Measurements from ENCODE around the gene ZDHHC11B.
"Not testable (repeated sequence)": the region's sequence is repeated elsewhere in the genome, so short reads cannot be mapped to it uniquely, and the experiment has no call there.

ZDHHC11B gene

DNA sequence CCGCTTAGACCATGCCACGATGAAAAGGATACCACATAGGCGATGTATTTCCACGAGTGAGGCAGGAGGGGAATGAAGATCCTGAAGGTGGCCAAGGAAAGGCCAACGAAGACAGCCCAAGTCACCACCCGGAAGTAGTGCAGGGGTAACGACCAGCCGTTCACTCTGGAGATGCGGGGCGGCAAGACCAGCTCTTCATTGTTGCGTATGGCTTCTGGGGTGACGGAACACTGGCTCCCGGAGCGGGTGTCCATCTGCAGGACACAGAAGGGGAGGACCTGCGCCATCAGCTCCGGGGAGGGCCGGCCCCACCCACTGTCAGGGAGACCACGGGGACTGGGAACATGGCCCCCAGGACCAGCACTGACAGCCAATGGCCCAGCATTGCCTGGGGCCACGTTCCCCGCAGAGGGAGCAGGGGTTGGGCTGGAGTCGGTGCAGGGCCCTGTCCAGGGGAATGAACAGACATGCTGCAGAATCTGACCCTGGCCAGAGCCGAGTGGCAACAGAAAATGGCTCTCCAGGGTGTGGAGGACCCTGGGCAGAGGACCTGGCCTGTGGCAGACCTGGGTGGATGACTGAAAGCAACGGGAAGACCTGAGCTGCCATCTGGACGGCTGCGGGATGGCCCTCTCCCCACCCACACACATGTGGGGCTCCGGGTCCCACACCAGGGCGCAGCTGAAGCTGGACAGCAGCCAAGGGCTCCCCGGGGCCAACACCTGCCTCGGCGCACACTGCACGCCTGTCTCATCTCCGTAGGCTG, 17.7 kb downstream of the ZDHHC11B start:
- DNase-seq (ENCODE audit: low spot score) = peak; percentile 2

DNA sequence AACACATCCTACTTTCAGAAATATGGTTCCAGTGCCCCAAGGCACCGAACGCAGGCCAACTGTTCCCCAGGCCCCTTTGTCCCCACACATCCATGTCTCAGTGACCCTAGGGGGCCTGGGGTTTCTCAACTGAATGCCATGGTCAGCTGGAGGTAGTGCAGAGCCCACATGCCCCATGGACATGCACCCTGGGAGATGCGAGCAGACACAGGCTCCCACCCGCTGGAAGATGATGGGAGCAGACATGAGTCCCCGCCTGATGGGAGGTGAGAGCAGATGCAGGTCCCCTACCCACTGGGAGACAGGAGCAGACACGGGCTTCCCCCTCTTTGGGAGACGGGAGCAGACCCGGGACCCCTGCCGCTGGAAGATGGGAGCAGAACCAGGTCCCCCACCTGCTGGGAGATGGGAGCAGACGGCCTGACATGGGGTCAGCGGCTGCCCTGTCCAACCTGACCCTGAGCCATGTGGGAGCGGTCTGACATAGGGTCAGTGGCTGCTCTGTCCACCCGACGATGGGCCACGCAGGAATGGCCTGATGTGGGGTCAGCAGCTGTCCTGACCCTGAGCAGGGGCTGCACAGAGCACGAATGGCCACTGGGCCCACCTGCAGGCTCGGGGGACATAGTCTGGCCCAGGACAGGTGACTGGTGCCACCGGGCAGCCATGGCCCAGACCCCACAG, 18.4 kb downstream of the ZDHHC11B start:
- peak; percentile 4 for DNase-seq (ENCODE audit: low spot score)

DNA sequence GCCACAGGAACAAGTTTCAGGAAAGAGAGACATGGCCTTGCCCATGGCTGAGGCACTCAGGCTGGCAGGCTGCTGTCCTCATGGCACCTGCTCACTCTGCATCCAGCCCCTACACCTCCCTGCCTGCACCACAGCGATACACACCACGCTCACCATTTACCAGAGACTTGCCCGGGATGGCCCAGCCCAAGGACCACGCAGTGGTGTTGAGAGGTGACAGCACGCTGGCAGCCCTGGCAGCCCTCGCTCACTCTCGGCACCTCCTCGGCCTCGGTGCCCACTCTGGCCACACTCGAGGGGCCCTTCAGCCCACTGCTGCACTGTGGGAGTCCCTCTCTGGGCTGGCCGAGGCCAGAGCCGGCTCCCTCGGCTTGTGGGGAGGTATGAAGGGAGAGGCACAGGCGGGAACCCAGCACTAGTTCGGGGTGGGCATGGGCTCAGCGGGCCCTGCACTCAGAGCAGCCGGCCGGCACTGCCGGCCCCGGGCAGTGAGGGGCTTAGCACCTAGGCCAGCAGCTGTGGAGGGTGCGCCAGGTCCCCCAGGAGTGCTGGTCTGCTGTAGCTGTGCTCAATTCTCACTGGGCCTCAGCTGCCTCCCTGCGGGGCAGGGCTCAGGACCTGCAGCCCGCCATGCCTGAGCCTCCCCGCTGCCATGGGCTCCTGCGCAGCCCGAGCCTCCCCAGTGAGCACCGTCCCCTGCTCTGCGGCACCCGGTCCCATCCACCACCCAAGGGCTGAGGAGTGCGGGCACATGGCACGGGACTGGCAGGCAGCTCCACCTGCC, 20.3 kb downstream of the ZDHHC11B start:
- DNase-seq (ENCODE audit: low spot score) = peak; percentile 2

DNA sequence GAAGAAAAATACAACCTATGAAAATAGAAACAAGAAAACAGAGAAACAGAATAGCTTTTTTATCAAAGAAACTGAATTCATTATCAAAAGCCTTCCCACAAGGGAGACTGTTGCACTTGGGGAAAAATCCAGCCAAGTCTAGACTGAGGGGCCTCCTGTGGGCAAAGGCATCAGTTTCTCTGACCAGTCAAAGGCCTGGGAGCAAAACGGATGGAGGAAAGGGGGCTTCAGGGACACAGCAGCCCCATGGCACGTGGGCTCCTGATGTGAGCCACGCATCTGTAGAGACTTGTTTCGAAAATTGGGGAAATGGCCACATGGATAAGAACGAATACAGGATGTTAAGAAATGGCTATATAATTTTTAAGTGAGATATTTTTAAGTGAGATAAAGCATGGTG, 21.1 kb downstream of the ZDHHC11B start:
- peak; percentile 1 for DNase-seq (ENCODE audit: low spot score)

DNA sequence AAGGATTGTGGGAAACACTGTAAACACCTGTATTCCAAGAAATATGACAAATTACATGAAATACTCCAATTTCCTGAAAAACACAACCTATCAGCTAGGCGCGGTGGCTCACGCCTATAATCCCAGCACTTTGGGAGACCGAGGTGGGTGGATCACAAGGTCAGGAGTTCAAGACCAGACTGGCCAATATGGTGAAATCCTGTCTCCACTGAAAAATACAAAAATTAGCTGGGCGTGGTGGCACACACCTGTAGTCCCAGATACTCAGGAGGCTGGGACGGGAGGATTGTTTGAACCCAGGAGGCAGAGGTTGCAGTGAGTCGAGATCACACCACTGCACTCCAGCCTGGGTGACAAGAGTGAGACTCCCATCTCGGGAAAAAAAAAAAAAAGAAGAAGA, 21.5 kb downstream of the ZDHHC11B start:
- not testable (repeated sequence) for DNase-seq (ENCODE audit: low spot score)

DNA sequence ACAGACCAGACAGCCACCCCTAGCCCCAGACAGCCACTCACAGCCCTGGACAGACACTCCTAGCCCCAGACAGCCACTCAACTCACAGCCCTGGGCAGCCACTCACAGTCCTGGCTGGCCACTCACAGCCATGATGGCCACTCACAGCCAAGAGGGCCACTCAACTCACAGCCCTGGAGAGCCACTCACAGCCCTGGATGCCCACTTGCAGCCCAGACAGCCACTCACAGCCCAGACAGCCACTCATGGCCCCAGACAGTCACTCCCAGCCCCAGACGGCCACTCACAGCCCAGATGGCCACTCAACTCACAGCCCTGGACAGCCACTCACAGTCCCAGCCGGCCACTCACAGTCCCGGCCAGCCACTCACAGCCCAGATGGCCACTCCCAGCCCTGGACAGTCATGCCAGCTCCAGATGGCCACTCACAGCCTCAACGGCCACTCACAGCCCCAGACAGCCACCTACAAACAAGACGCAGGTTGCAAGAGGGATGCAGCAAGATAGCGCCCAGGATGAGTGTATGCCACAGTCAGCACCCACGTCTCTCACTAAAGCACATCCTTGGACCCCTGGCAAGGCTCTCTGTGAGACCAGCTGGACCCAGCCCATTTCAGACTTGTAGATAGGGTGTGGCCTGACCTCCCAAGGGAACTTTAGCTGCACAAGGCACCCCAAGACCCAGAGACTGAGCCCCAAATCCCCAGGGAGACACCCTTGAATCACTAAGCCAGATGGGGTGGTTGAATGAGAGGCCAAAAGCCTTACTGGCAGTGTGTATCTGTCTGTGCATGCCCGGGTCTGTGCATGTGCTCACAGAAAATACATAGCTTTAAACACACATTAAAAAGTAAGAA, 22.4 kb downstream of the ZDHHC11B start:
- peak; percentile 7 for DNase-seq (ENCODE audit: low spot score)

DNA sequence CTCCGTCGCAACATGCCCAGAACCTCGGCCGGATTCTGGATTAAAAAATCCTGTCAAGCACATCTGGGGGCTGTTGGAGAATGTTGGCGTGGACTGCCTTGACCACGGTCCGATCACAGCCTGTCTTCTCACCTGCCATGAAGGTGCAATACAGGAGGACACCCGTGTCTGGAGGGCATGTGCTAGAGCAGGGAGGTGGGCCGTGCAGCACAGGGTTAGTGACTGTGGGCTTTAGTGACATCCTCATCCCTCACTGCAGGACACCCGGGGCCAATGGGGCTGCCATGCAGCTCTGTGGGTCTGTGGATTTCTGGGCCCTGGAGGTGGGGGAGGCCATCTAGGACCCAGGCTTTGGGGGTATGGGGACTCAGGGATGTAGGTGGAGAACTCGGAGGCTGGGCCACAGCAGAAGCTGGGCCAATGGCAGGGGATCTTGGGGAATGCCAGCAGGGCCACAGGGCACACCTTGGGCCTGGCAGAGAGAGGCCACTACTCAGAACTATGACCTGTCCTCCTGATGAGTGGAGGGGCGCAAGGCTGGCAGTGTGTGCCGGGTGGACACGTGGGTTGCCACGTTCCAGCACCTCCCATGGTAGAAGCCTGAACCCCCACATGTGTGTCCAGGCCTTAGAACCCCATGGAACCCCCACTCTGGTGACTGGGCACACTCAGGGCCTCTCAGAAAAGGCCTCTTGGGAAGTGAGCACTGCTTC, 23.3 kb downstream of the ZDHHC11B start:
- DNase-seq (ENCODE audit: low spot score) = no peak

DNA sequence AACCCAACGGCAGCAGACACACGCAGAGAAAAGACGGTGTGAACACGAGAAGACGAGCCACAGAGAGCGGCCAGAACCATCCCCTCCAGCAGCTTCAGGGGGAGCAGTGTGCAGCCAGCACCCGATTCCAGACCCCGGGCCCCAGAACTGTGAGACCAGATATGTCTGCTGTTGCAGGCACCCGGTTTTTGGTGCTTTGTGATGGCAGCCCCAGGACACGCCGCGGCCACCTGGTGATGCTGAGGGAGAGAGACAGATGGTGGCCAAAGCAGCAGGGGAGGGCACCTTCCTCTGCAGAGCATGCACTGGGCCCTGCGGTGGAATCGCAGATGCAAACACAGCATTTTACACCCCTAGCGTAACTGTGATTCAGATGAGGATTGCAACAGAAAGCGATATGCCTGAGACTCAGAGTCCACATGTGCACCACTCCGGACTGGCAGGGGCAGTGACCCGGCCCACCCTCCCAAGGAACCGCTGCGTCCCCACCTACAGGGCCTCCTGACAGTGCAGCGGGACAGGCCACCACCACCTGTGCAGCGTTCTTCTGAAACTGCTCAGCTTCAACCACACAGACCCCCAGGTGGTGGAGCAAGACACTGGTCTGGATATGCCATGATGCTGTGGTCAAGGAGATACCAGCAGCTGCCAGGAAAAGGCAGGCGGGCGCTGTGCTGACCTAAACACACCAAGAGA, 24.0 kb downstream of the ZDHHC11B start:
- peak; percentile 4 for DNase-seq (ENCODE audit: low spot score)

DNA sequence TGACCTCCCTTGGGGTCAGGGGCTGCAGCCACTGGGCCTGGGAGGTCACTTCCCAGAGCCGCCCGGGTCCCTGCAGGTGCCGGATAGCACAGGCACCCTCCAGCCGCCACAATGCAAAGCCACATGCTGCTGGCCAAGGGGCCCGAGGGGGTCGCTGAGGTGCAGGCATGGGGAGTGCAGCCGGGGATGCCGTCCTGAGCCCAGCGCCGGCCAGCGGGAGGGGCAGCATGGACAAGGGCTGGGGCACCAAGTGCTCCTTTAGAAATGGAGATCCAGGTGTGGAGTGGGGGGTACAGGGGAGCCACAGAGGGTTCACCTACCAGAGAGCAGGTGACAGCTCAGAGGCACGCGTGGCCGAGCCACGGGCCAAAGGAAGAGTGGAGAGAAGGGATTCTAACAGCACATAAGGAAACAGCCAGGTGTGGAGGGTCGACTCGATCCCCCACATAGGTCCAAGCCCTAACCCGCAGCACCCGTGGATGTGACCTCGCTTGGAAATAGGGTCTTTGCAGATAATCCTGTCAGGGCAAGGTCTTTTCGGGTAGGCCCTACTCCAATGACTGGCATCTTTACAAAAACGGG, 24.7 kb downstream of the ZDHHC11B start:
- peak; percentile 3 for DNase-seq (ENCODE audit: low spot score)

DNA sequence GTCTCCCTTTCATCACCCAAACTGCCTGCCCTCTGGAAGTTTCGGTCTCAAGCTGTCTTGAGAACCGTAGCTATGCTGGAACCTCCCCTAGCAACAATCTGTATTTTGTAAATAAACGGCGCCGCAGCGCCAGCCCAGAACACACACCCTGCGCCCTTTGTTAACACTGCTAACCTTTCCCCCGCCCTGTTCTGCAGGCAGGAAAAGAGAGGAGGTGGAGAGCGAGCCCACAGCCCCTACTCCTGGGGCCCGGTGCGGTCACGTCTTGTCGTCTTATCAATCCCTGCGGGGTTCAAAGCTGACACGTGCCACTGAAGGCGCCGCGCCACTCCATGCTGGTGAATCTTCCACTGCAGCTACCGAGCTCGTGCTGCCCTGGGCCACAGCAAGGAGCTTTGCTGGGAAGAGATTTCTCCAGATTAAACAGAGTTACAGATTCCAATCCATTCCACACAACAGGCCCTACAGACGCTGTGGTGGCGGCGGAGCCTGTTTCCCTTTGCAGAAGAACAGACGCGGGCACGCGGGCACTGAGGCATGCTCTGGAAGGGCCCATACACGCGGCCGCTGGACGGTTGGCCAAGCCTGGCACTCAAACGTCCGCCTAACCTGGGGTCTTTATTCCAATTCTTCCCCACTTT, 25.3 kb downstream of the ZDHHC11B start:
- peak; percentile 8 for DNase-seq (ENCODE audit: low spot score)

DNA sequence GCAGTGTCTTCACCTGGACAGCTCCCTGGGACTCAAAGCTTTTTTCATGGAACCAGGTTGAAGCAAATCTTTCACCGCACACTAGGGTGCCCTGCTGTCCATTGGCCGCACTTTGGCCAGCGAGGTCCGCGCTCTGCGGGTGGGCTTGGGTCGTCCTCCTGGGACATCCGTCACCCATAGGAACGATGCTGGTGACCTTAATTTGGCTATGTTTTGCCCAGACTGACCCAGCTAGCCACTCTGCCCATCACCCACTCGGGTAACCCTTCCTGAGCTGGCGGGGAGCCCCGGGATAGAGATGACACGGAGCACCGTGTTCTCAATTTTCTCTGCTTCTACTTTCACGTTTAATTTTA, 25.9 kb downstream of the ZDHHC11B start:
- no peak for DNase-seq (ENCODE audit: low spot score)

DNA sequence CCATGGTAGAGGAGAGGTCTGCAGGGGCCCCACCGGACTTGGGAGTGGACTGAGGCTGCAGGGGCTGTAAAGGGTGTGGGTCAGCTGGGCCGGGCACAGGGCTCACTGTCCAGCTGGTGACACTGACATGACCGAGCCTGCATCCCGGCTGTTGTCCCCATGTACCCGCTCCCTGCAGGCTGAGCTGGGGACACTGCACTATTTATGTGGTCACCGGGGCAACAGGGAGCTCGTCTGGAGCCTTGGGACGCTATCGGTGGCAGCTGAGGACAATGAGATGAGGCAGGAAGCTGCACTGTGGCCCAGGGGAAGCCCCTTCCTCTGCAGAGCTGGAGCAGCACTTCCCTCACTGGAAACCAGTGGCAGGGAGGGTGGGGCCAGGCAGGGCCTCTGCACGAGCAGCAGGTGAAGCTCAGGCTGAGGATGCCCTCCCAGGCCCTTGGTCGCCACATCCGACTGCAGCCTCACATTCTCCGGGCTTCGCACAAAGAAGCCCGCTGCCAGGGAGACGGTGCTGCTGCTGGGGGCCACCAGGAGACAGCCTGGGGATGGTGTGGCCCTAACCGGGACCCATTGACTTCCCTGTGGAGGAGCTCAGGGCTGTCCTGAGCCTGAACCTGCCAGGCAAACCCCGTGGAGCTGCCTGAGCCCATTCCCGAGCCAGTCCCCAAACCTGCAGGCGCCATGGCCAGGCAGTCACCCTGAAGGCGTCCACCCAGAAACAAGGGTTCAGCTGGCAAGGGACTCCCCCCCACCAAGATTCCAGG, 26.4 kb downstream of the ZDHHC11B start:
- peak; percentile 8 for DNase-seq (ENCODE audit: low spot score)

DNA sequence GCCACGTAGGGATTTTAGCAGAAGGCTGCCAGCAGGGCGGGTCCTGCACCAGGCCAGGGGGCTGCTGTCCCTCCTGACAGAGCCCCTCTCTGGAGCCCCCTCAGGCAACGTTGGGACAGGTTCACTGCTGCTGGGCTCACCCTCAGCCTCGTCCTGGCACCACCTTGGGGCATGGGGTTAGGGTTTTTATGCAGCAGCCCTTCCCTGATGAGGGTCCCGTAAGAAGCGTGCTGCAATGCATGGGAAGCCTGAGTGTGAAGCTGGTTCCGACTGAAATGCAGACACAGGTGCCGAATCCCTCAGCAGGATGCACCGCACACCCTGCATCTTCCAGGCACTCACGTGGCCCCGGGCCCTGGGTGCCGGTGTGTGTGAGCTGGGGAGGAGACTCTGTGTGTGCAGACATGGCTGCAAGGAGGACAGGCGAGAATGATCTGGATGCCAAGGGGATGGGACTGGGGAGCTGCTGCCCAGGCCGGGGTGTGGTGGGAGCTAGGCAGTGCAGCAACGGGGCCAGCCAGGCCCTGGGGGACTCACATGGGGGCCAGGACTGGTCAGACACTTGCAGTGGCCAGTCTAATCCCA, 27.1 kb downstream of the ZDHHC11B start:
- DNase-seq (ENCODE audit: low spot score) = peak; percentile 10

DNA sequence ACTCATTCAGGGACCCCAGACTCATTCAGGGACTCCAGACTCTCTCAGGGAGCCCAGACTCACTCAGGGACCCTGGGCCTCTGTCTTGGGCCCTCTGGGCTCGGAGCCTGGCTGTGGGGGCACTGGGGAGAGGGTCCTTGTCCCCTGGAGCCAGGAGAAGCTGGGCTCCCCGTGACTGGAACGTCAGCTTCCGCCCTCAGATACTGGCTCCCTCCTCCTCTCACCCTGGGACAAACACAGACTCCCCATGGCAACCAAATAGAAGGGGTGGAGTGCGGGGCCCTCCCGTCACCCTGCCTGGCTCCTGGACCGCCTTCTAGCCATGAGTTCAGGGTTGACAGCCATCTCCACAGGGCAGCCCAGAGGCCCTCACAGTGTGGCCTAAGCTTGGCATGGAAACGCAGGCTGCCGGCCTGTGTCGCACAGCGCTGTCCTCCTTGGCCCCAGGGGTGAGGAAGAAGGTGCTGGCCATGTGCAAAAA, 27.6 kb downstream of the ZDHHC11B start:
- peak; percentile 7 for DNase-seq (ENCODE audit: low spot score)

DNA sequence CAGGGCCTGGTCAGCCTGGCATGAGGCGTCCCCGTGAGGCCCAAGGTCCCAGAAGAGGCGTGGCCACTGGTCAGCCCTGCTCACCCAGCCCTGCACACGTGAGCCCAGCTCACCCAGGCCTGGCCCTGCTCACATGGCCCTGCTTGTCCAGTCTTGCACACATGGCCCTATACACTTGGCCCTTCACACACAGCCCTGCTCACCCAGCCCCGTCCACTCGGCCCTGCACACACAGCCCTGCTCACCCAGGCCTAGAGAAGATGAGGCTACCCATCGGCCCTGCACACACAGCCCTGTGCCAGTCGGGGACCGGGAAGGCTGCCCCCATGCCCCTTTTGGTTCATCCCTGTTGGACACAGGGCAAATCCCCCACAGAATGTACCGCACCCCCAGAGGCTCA, 28.4 kb downstream of the ZDHHC11B start:
- DNase-seq (ENCODE audit: low spot score) = peak; percentile 0

DNA sequence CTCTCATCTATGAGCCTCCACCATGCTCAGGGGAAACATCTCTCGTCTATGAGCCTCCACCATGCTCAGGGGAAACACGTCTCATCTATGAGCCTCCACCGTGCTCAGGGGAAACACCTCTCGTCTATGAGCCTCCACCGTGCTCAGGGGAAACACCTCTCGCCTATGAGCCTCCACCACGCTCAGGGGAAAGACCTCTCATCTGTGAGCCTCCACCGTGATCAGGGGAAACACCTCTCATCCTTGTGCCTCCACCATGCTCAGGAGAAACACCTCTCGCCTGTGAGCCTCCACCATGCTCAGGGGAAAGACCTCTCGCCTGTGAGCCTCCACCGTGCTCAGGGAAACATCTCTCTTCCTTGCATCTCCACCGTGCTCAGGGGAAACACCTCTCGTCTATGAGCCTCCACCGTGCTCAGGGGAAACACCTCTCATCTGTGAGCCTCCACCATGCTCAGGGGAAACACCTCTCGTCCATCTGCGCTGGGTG, 30.3 kb downstream of the ZDHHC11B start:
- not testable (repeated sequence) for DNase-seq (ENCODE audit: low spot score)

DNA sequence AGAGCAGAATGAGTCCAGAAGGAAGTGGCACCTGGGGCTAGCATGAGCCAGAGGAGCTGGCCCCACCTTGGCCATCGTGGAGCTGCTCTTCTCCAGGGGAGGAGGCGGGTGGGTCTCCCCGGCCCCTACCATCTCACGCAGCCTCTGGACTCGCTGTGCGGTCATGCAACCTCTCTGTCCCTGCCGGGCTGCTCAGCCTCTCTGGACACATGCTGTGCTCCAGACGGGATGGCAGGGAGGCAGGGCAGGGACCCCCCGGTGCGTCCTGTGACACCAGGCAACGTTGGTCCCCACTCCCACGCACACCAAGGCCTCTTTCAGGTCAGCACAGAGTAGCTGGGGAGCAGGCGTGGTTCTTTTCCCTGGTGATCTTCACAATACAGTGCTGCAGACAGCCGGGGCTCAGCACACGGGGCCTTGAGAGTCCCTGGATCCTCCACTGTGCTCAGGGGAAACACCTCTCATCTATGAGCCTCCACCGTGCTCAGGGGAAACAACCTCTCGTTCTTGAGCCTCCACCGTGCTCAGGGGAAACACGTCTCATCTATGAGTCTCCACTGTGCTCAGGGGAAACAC, 30.9 kb downstream of the ZDHHC11B start:
- DNase-seq (ENCODE audit: low spot score) = not testable (repeated sequence)
